OCI-LY1 (cell line): ENCODE results near the gene KCNH1.

Experiments
- H2AFZ ChIP-seq: fragments of 200-600 bp; sonication (generic), shearing (Covaris generic); 2 replicates; pipeline ENCODE4 v1.6.0; 2014; ENCODE audit warnings: antibody characterized with exemption, mild to moderate bottlenecking, low read length
- H3F3A ChIP-seq: fragments of 200-600 bp; sonication (generic), shearing (Covaris generic); 2 replicates; pipeline ENCODE4 v1.6.0; 2014; ENCODE audit warnings: mild to moderate bottlenecking, antibody characterized with exemption, low read length, moderate library complexity; ENCODE audit not compliant: insufficient read depth
- H3K27ac ChIP-seq: fragments of 200-600 bp; sonication (generic); 2 replicates; pipeline ENCODE4 v1.5.1; 2014; ENCODE audit warnings: low read length, mixed run types, mild to moderate bottlenecking, low read depth; ENCODE audit not compliant: poor library complexity, severe bottlenecking
- H3K27me3 ChIP-seq: fragments of 200-600 bp; sonication (generic); 2 replicates; pipeline ENCODE4 v1.6.0; 2014; ENCODE audit warnings: antibody characterized with exemption, mild to moderate bottlenecking, low read length, moderate library complexity; ENCODE audit not compliant: insufficient read depth
- H3K36me3 ChIP-seq: fragments of 200-600 bp; sonication (generic); 2 replicates; pipeline ENCODE4 v1.6.1; 2014; ENCODE audit warnings: mild to moderate bottlenecking, antibody characterized with exemption, low read length, moderate library complexity, mixed read lengths; ENCODE audit not compliant: insufficient read depth
- H3K4me1 ChIP-seq: fragments of 200-600 bp; sonication (generic); 2 replicates; pipeline ENCODE4 v1.5.1; 2014; ENCODE audit warnings: mild to moderate bottlenecking, low read length, moderate library complexity; ENCODE audit not compliant: insufficient read depth, severe bottlenecking
- H3K4me2 ChIP-seq: fragments of 200-600 bp; sonication (generic), shearing (Covaris generic); 2 replicates; pipeline ENCODE4 v1.6.1; 2014; ENCODE audit warnings: low read length
- H3K4me3 ChIP-seq: fragments of 200-600 bp; sonication (generic); 2 replicates; pipeline ENCODE4 v1.5.1; 2014; ENCODE audit warnings: low read length, low read depth, mild to moderate bottlenecking, mixed read lengths; ENCODE audit not compliant: poor library complexity, severe bottlenecking
- H3K79me2 ChIP-seq: fragments of 200-600 bp; shearing (Covaris generic); 2 replicates; pipeline ENCODE4 v1.6.1; 2016; ENCODE audit warnings: mixed run types, low read length, mixed read lengths; ENCODE audit not compliant: insufficient read depth
- H3K9ac ChIP-seq: fragments of 200-600 bp; sonication (generic), shearing (Covaris generic); 2 replicates; pipeline ENCODE4 v1.6.1; 2014; ENCODE audit warnings: mild to moderate bottlenecking, low read length, mixed read lengths
- H3K9me2 ChIP-seq: fragments of 200-600 bp; sonication (generic), shearing (Covaris generic); 2 replicates; pipeline ENCODE4 v1.6.1; 2014; ENCODE audit warnings: low read depth, mild to moderate bottlenecking, low read length, mixed read lengths
- H3K9me3 ChIP-seq: fragments of 200-600 bp; shearing (Covaris generic); 2 replicates; pipeline ENCODE4 v1.6.1; 2014; ENCODE audit warnings: low read length, mixed read lengths
- H4K20me1 ChIP-seq: fragments of 200-600 bp; sonication (generic), shearing (Covaris generic); 2 replicates; pipeline ENCODE4 v1.6.0; 2016; ENCODE audit warnings: mild to moderate bottlenecking, low read length; ENCODE audit not compliant: insufficient read depth
- EZH2 ChIP-seq: fragments of 200-600 bp; sonication (generic), shearing (Covaris generic); IDR thresholded peaks from 2 replicates; pipeline ENCODE4 v1.8.0; 2017; ENCODE audit warnings: borderline replicate concordance, mixed run types, mild to moderate bottlenecking, antibody characterized with exemption, low read length, moderate library complexity, mixed read lengths
- TF ChIP-seq, protein P1 (sequence below): fragments of 200-600 bp; sonication (generic), shearing (Covaris generic); IDR thresholded peaks from 2 replicates; pipeline ENCODE4 v1.5.1; 2017; ENCODE audit warnings: mild to moderate bottlenecking, antibody characterized with exemption, low read length, moderate library complexity, mixed read lengths

The KCNH1 gene

DNA sequence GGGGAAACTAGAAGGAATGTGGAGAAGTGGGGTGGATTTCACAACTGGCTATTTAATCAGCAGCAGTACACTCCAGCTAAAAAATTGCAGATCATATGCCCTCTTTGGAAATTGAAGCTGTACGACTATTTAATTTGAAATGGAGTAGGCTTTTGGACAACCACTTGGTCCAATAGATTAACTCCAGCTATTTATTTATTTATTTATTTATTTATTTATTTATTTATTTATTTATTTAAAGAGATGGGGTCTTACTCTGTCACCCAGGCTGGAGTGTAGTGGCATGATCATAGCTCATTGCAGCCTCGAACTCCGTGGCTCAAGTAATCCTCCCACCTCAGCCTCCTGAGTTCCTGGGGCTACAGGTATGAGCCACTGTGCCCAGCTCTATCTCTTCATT lies 312.3 kb downstream of the KCNH1 start:
- no peaks in the 10 kb centered on the region for H3K9me2 ChIP-seq
- H3K9me3 ChIP-seq = no peaks in the 10 kb centered on the region
- H3K36me3 ChIP-seq = no peaks in the 10 kb centered on the region
- H3K4me2 ChIP-seq = no peak overlapping the region
- H3K4me3 ChIP-seq = no peak overlapping the region
- no peak overlapping the region for H3K27ac ChIP-seq
- H2AFZ ChIP-seq = no peak overlapping the region
- no peak overlapping the region for H3K9ac ChIP-seq
- H3K4me1 ChIP-seq = no peaks in the 10 kb centered on the region
- TF ChIP-seq, protein P1, sequence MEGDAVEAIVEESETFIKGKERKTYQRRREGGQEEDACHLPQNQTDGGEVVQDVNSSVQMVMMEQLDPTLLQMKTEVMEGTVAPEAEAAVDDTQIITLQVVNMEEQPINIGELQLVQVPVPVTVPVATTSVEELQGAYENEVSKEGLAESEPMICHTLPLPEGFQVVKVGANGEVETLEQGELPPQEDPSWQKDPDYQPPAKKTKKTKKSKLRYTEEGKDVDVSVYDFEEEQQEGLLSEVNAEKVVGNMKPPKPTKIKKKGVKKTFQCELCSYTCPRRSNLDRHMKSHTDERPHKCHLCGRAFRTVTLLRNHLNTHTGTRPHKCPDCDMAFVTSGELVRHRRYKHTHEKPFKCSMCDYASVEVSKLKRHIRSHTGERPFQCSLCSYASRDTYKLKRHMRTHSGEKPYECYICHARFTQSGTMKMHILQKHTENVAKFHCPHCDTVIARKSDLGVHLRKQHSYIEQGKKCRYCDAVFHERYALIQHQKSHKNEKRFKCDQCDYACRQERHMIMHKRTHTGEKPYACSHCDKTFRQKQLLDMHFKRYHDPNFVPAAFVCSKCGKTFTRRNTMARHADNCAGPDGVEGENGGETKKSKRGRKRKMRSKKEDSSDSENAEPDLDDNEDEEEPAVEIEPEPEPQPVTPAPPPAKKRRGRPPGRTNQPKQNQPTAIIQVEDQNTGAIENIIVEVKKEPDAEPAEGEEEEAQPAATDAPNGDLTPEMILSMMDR = no peak
- no peak for TF ChIP-seq EZH2
- no peaks in the 10 kb centered on the region for H3K79me2 ChIP-seq
- no peaks in the 10 kb centered on the region for H4K20me1 ChIP-seq
- no peaks in the 10 kb centered on the region for H3K27me3 ChIP-seq
- H3F3A ChIP-seq = no peaks in the 10 kb centered on the region

DNA sequence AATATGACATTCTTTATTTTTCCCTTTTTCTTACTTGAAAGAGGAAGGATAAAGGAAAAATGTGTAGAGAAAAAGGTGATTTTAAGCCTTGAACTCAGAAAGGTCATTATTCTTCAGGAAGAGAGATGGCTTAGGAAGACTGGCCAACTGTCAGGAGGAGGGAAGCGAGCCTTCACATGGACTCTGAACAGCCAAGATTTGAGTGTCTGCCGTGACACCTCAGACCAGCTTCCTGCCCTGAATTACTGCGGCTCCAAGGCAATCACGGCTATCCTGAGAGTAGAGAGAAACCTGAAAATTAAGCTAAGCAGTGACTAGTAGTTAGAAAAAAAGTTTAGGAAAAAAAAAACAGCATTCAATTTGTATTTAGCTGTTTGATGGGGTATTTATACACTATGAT lies 314.7 kb downstream of the KCNH1 start:
- no peak overlapping the region for H3K9ac ChIP-seq
- no peak for TF ChIP-seq EZH2
- TF ChIP-seq, protein P1 = no peak
- H3K9me3 ChIP-seq = no peaks in the 10 kb centered on the region
- no peaks in the 10 kb centered on the region for H3K9me2 ChIP-seq
- H3K4me2 ChIP-seq = no peak overlapping the region
- no peaks in the 10 kb centered on the region for H3K79me2 ChIP-seq
- no peak overlapping the region for H2AFZ ChIP-seq
- H3F3A ChIP-seq = no peaks in the 10 kb centered on the region
- H3K27ac ChIP-seq = no peak overlapping the region
- H3K27me3 ChIP-seq = no peaks in the 10 kb centered on the region
- no peaks in the 10 kb centered on the region for H3K4me1 ChIP-seq
- no peak overlapping the region for H3K4me3 ChIP-seq
- H3K36me3 ChIP-seq = no peaks in the 10 kb centered on the region
- no peaks in the 10 kb centered on the region for H4K20me1 ChIP-seq

DNA sequence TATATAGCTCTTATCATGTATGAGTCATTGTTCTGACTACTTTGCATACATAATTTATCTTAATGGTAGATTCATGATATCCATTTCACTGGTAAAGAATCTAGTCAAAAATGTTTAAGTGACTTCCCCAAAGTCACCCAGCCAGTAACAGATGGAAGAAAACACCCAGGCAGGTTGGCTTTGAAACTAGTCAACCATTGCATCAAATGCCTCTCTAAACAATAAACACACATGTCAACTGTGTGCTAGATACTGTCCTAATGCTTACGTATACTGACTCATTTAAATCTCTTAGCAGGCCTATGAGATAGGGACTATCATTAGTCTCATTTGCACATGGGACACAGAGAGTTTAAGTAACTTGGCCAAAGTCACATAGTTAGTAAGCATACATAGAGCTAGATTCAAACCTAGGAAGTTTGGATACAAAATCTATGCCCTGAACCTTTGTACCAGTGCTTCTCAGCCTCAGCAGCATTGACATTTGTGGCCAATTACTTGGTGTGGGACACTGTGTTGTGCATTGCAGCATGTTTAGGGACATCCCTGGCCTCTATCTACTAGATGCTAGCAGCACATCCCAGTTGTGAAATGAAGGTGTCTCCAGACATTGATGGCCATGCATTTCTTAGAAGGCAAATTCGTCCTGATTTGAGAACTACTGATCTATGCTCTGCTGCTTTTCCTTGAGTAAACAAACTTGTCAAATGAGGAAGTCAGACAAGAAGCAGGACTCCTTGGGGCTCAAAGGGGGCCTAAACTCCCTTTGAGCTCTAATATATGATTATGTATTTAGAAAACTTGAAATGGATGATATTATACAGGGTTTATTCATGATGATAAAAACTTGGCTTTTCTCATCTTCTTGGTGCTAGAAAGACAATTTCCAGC lies 316.3 kb downstream of the KCNH1 start:
- H3K4me3 ChIP-seq = no peak overlapping the region
- H3K36me3 ChIP-seq = no peaks in the 10 kb centered on the region
- H3F3A ChIP-seq = no peaks in the 10 kb centered on the region
- no peak overlapping the region for H3K4me2 ChIP-seq
- H3K79me2 ChIP-seq = no peaks in the 10 kb centered on the region
- H4K20me1 ChIP-seq = no peaks in the 10 kb centered on the region
- no peak overlapping the region for H2AFZ ChIP-seq
- TF ChIP-seq EZH2 = no peak
- TF ChIP-seq, protein P1 = no peak
- no peaks in the 10 kb centered on the region for H3K9me2 ChIP-seq
- no peaks in the 10 kb centered on the region for H3K4me1 ChIP-seq
- H3K9me3 ChIP-seq = no peaks in the 10 kb centered on the region
- H3K9ac ChIP-seq = no peak overlapping the region
- no peak overlapping the region for H3K27ac ChIP-seq
- no peaks in the 10 kb centered on the region for H3K27me3 ChIP-seq
